ENCODE data around the gene TMEM271.

The TMEM271 gene

DNA sequence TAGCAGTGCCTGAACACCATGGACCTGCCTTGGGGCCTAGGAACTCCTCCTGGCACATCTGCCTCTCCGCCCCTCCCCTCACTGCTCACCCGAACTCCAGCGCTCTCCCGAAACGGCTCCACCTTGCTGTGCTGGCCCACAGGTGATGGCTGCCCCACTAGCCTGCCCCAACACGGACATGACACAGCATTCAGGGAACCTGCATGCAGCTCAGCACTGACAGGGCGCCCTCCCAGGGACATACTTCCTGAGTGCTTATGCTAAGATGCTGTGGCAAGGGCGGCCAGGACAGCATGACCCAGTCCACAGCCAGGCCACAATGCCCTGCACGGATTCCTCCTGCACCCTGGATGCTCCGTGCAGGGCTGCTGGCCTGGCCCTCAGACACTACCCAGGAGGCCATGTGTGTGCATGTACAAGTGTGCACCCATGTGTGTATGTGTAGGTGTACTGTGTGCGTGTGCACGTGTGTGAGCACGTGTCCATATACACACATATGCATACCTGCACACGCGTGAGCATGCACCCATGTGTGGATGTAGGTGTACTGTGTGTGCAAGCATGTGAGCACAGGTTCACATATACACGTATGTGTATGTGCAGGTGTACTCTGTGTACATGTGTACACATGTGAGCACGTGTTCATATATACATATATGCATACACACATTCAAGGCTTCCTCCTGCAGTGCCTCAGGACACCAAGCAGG, 6.0 kb downstream of the TMEM271 start:
- H3K4me3 ChIP-seq, result no peak overlapping the region
- H3K9me3 ChIP-seq, result no peaks in the 10 kb centered on the region
- no peaks in the 10 kb centered on the region for H3K36me3 ChIP-seq
- peaks cover 0 to 75% of the 10 kb centered on the region in 2 donors for H3K27me3 ChIP-seq
- TF ChIP-seq, protein P1, sequence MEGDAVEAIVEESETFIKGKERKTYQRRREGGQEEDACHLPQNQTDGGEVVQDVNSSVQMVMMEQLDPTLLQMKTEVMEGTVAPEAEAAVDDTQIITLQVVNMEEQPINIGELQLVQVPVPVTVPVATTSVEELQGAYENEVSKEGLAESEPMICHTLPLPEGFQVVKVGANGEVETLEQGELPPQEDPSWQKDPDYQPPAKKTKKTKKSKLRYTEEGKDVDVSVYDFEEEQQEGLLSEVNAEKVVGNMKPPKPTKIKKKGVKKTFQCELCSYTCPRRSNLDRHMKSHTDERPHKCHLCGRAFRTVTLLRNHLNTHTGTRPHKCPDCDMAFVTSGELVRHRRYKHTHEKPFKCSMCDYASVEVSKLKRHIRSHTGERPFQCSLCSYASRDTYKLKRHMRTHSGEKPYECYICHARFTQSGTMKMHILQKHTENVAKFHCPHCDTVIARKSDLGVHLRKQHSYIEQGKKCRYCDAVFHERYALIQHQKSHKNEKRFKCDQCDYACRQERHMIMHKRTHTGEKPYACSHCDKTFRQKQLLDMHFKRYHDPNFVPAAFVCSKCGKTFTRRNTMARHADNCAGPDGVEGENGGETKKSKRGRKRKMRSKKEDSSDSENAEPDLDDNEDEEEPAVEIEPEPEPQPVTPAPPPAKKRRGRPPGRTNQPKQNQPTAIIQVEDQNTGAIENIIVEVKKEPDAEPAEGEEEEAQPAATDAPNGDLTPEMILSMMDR (IDR thresholded peaks at IDR 0.05), result no peak
- DNase-seq, result no peak
- H3K27ac ChIP-seq, result no peak overlapping the region
- intact Hi-C loops (cut with DNase I; ENCODE audit: low total_unique reads), result no loop called here
- H3K4me1 ChIP-seq, result peaks cover 0 to 8% (median 4%) of the 10 kb centered on the region in 4 donors

DNA sequence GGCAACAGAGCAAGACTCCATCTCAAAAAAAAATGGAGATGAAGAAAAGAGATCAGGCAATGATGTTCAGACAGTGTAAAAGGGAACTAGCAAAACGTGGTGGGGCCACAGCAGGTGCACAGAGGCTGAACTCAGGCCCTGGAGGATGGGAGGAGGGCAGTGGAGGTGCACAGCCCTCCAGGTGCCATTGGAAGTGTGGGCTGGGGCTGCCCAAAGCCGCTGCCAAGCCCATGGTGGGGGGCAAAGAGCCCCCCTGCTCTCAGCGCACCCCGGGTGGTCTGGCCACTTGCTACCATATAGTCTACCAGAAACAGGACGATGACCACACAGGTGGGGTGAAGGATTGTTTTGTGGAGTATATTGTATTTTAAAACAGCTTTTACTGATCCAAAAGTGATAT, 7.1 kb downstream of the TMEM271 start:
- DNase-seq, result no peak
- intact Hi-C loops (cut with DNase I; ENCODE audit: low total_unique reads), result no loop called here
- TF ChIP-seq, protein P1 (IDR thresholded peaks at IDR 0.05), result no peak
- no peaks in the 10 kb centered on the region for H3K9me3 ChIP-seq
- no peak overlapping the region for H3K27ac ChIP-seq
- H3K4me1 ChIP-seq, result no peaks in the 10 kb centered on the region
- no peaks in the 10 kb centered on the region for H3K36me3 ChIP-seq
- peaks cover 0 to 65% of the 10 kb centered on the region in 2 donors for H3K27me3 ChIP-seq
- H3K4me3 ChIP-seq, result no peak overlapping the region

DNA sequence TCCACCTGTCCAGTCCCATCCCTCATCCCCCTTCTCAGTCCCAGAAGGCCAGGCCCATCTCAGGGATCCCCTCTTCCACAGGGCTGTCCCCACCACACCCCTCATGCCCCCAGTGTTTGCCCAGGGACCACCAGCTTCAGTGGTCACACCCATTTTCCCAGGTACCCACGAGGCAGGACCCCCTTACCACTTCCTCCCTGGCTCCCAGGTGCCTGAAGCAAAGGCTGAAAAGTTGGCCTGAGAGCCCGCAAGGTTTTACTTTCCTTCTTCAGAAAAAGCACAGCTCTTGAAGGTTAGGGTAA, 7.8 kb downstream of the TMEM271 start:
- H3K4me1 ChIP-seq, result no peaks in the 10 kb centered on the region
- TF ChIP-seq, protein P1 (IDR thresholded peaks at IDR 0.05), result no peak
- no peak for DNase-seq
- no peak overlapping the region for H3K4me3 ChIP-seq
- H3K27me3 ChIP-seq, result peaks cover 0 to 59% of the 10 kb centered on the region in 2 donors
- intact Hi-C loops (cut with DNase I; ENCODE audit: low total_unique reads), result no loop called here
- H3K36me3 ChIP-seq, result no peaks in the 10 kb centered on the region
- H3K9me3 ChIP-seq, result no peaks in the 10 kb centered on the region
- no peak overlapping the region for H3K27ac ChIP-seq

DNA sequence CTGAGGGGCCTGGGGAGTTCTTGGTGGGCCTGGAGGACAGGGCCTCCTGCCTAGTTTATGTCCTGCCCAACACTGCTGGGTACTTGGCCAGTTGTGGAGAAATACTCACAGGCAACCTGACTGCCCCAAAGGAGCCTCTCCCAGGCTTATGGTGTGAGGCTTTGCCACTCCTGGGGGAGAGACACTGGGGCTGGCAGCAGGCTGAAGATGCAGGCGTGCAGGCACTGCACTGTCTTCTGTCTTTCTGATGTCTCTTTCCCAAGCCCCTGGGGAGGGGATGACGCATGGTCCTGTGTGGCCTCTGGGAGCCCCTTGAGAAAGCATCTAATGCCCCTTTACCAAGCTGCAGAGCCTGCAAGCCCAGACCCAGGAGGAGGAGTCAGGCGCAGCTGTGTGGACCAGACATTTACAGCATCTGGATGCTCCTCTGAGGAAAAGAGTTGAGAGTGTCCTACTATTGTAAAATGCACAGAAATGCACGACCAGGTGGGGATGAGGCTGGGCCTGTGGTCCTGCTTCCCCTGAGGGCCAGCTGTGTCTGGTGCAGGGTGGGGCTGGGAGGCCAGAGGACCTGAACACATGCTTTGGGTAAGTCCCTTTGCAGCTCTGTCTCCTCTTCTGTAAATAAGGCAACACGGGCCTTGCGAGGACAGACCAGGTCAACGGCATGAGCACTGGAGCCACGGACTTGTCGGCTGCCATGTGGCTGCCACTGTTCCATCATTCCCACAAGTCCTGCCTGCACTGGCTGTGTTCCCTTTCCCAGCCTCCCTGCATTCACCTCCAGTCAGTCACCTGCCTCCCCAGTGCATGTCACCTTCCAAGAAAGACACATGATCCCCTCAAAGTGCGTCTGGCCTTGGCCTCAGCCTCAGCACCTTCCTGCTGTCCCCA, 8.4 kb downstream of the TMEM271 start:
- no peaks in the 10 kb centered on the region for H3K36me3 ChIP-seq
- no peak for DNase-seq
- H3K9me3 ChIP-seq, result no peaks in the 10 kb centered on the region
- H3K4me3 ChIP-seq, result no peak overlapping the region
- TF ChIP-seq, protein P1 (IDR thresholded peaks at IDR 0.05), result no peak
- H3K4me1 ChIP-seq, result no peaks in the 10 kb centered on the region
- peaks cover 0 to 53% of the 10 kb centered on the region in 2 donors for H3K27me3 ChIP-seq
- no peak overlapping the region for H3K27ac ChIP-seq
- intact Hi-C loops (cut with DNase I; ENCODE audit: low total_unique reads), result no loop called here

DNA sequence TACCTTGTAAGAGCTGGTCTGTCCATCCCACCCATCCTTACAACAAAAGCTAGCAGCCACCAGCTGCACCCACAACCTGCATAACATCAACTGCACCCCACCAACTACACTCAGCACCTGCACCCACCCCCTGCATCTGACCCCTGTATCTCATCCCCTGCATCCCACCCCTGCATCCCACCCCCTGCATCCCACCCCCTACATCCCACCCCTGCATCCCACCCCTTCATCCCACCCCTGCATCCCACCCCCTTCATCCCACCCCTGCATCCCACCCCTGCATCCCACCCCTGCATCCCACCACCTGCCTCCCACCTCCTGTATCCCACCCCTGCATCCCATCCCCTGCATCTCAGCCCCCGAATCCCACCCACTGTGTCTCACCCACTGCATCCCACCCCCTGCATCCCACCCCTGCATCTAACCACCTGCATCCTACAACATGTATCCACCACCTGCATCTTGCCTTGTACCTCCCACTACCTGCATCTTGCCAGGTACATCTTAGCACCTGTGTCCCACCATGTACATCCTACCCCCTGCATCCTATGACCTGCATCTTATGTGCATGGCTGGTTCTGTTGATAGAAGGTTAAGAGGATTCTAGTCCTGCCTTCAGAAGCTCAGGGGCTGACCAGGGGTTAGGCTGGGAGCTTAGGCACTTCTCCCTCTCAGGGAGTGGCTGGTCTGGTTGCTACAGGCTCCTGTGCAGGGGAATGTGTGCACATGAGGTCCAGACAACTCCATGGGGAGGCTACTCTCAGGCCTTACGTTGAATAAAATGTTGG, 9.4 kb downstream of the TMEM271 start:
- intact Hi-C loops (cut with DNase I; ENCODE audit: low total_unique reads), result no loop called here
- Histone ChIP-seq H3K9me3 (no peaks in the 10 kb centered on the region), H3K27me3 (peaks cover 0 to 43% of the 10 kb centered on the region in 2 donors), H3K4me3 (no peak overlapping the region), H3K4me1 (no peaks in the 10 kb centered on the region), H3K27ac (no peak overlapping the region), H3K36me3 (no peaks in the 10 kb centered on the region)
- TF ChIP-seq, protein P1 (IDR thresholded peaks at IDR 0.05), result no peak
- no peak for DNase-seq

All from tibial artery (tissue), 4 donors.